Body of pancreas (tissue), 4 donors: ENCODE results near the gene CEP20.

Source experiments
- CTCF ChIP-seq, 7 experiments: fragments of 450-650 bp in 4 of 7; fragments of 200-600 bp in 3 of 7; sonication (generic) in 3 of 7; IDR thresholded peaks; one replicate each; pipeline ENCODE4 v1.5.1; 2016 to 2019; ENCODE audit warnings: antibody characterized with exemption in 7 of 7
- POLR2A ChIP-seq, 3 donors: fragments of 450-650 bp; IDR thresholded peaks; one replicate each; pipeline ENCODE4 v1.6.1; 2016; ENCODE audit warnings: antibody characterized with exemption in 3 of 3, mild to moderate bottlenecking in 2 of 3

GRCh38 chr16:15834502-15834901, 53.9 kb downstream of the CEP20 start:
- TF ChIP-seq CTCF (IDR thresholded peaks at IDR 0.05) (no peak), POLR2A (IDR thresholded peaks at IDR 0.05) (no peak)
